HG03060 (cell line): ENCODE results near the gene ZNF598.
"Not testable (repeated sequence)": the region's sequence is repeated elsewhere in the genome, so short reads cannot be mapped to it uniquely, and the experiment has no call there.

Source experiments
- ATAC-seq: cut with Tn5 transposase; IDR thresholded peaks from one replicate; pipeline ENCODE4 v1.9.1; 2021; ENCODE audit warnings: low read depth, moderate number of reproducible peaks; ENCODE audit not compliant: unreplicated experiment

Gene ZNF598

DNA sequence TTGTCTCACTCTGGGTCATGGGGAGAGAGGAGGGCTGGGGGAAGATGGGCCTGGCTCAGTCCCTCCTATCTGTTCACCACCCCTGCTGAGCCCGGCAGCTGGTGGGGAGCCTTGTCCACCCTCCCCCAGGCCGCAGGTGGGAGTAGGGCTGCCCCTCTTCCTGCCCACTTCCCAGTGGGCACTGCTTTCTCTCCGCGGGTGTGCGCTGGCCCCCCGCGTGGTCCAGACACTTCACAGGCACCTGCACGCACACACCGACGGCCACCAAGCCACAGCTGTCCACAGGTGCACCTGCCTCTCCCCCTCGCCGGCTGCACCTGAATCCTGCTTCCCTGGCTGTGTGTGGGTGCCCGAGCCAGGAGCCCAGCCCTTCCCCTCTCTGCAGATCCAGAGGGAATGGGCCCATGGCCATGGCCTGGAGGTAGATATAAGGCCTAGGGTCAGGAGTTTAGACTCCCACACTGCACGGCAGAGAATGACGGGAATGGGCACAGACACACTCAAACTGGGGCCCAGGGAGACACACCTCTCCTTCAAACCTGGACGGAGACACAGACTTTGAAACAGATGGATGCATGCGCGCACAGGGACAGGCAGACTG lies 19.1 kb upstream of the ZNF598 start:
- ATAC-seq: no peak

DNA sequence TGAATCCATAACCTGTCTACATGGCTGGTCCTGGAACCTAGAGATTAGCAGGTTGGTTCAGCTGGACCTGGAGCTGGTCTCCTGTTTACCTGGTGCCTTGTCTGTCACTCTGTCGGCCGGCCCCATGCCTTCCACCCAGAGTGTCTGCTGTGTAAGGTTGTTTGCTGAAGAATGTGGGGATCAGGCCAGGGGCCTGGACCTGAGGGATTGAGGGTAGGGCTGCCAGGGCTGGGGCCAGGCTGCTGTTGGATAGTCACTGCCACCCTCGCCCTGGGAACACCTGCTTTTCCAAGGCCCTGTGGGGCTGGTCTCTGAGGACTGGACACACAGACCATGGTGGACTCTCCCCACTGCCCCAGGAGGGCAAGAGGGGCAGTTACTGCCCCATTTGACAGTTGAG lies 18.5 kb upstream of the ZNF598 start:
- ATAC-seq: no peak

DNA sequence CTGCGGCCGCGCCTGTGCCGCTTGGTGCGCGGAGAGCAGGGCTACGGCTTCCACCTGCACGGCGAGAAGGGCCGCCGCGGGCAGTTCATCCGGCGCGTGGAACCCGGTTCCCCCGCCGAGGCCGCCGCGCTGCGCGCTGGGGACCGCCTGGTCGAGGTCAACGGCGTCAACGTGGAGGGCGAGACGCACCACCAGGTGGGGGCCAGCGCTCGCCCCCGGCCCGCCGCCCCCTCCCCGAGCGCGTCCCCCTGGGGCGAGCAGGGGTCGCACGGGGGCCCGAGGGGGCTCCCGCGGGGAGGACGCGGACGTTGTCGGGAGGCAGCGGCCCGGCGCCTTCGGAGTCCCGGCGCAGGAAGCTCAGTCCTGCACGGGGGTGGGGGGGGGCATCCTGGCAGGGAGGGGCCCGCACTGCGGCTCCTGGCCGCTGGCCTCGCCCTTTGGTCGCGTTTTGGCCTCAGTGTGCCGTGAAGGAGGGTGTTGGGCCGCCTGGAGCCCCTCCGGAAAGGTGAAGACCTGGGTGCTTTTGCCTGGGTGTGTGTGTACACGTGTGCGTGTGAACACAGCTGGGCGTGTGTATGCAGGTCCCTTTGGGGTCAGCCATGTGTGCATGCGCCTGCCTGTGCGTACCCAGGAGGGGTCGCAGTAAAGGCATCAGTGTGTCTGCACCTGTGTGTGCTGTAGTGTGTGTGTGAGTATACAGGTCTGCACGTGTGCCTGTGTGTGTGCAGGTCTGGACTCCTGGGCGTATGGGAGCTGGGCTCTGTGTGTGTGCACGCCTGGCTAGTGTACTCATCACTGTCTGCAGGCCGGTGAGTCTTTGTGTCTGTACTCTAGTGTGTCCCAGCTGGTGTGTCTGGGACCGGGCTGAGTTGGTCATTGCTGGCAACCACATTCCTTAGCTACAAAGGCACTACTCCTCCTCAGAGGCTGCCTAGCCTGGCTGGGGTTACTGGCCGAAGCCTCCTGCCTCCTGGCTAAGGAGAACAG lies 17.7 kb upstream of the ZNF598 start:
- ATAC-seq: no peak

DNA sequence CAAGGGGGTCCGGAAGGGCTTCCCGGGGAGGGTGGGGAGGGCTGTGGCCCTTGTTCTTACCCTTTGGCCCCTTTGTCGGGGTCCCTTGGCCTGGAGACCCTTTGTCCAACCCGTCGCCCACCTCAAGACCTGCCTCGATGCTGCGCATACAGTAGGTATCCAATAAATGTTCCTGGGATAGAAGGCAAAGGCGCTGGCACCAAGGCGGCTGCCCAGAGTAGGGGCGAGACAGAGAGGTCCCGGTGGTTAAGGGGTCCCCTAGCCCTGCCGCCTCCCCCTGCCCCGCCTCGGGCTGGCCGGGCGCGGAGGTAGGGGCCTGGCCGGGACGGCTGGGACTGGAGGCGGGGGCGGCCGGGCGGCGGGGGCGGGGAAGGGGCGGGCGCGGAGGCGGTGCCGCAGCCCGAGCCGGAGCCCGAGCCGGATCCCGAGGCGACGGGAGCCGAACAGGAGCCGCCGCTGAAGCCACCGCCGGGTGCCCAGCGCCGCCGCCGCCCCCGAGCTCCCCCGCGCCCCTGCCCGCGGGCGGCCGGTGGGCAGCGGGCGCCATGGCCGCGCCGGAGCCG lies 16.9 kb upstream of the ZNF598 start, which contains the start of gene NHERF2:
Gene NHERF2, plus strand, starts transcription at position 442 of the 563 bp plus-strand sequence. Its CDS starts 104 bp downstream, at position 546.
- ATAC-seq: no peak

DNA sequence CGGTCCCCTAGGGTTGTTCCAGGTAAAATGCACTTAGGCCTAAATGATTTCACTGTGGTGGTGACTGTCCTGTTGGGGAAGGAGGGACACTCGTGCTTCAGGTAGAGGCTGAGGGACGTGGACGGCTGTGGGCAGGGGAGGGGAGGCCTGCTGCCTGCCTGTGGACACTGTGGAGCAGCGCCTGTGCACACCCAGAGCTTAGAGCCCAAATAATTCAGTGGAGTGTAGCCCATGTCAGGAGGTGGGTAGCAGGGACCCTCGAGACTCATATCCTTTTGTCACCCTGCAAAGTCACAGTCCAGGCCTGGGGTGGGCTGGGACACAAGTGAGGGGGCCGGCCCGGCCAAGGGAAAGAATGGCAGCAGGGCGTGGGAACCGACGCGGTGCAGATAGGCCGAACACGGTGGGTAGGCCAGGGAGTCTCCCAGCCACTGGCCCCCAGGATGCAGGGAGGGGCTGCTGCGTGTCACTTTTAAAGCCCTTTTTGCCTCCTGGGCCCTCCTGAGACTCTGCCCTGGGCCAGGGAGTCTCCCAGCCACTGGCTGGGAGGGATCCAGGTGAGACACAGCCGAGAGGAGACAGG lies 16.3 kb upstream of the ZNF598 start:
- ATAC-seq: no peak

DNA sequence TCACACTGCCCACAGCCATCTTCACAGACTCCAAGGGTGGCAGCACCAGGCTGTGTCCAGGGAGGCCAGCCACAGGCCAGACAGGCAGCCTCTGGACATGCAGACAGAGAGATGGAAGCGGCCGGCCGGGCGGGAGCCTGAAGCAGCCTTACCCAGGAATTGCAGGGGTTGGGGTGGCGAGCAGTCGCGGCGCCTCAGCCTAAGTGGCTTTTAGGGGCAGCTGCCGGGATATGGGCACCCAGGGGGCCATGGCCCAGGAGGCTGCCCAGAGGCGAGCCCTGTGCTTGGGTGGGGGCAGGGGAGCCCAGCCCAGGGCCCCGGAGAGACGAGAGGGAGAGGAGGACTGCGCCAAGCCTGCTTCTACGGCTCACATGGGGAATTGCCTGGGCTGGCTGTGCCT lies 15.6 kb upstream of the ZNF598 start:
- no peak for ATAC-seq

DNA sequence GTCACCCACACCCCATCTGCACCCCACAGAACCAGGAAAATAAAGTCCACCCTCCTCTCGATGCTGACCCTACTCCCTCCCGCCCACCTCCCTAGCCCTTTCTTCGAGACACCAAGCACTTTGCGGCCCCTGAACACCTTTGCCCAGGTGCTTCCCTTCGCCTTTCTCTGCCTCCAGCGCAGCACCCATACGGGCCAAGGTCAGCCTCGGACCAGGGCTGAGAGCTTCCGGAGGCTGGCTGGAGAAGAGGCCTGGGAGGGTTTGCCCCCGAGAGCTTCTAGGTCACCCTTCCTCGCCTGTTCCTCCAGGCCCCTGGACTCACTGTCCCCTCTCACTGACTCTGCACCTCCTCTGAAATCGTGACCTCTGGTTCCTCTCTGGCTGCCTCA lies 14.4 kb upstream of the ZNF598 start:
- ATAC-seq: no peak

DNA sequence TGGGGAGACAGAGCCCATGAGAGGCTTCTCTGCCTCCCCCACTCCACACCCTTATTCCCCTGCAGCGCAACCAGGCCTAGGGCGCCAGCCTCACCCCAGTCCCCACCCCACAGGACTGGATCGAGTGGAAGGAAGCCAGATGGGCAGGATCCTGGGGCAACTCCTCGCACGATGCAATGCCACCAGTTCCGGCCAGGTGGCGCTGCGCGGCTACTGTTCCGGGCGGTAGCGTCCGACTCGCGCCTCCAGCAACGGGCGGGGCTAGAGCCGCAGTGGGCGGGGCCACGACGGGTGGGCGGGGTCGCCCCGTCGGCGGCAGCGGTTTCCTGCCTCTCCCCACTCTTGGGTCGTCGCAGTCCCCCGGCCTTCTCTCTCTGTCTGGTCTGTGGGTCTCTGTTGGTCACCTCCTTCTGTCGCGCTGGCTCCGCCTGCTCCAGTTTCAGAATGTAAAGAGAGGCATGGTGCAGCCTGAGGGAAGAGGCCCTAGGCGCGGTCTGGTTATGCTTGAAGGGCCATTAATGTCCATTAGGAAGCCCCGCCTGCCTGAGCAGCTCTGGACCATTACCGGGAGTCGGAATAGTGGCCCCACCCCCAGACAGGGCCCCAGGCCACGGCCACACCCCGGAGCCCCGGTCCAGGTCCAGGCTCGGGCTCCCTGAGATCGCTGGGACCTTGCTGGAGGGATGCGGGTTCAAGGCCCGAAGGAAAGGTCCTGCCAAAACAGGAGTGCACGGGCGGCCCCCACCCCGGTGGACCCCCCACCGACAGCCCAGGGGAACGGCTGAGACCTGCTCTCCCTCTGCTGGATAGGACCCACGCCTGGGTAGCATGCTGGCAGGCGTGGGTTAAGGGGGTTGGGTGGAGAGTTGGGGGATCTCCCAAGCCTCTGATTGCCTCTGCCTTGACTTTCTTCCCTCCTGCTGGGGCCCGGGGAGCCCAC lies 13.7 kb upstream of the ZNF598 start:
- ATAC-seq: peak; percentile 64

DNA sequence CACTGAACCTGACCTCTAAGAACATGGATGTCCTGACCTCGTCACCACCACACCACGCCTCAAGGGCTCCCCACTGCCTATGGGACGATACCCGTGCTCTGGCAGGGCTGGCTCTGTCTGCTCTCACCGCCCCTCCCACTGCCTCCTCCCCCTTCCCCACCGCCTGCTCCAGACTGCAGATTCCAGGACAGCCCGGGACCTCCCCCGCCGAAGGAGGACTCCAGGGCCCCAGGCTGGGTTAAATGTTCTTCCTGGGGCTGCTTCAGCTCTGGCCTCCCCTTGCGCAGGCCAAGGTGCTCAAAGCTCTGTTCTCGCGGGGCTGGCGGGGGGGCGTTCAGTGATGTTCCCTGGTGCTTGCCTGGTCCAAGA lies 13.1 kb upstream of the ZNF598 start:
- no peak for ATAC-seq

DNA sequence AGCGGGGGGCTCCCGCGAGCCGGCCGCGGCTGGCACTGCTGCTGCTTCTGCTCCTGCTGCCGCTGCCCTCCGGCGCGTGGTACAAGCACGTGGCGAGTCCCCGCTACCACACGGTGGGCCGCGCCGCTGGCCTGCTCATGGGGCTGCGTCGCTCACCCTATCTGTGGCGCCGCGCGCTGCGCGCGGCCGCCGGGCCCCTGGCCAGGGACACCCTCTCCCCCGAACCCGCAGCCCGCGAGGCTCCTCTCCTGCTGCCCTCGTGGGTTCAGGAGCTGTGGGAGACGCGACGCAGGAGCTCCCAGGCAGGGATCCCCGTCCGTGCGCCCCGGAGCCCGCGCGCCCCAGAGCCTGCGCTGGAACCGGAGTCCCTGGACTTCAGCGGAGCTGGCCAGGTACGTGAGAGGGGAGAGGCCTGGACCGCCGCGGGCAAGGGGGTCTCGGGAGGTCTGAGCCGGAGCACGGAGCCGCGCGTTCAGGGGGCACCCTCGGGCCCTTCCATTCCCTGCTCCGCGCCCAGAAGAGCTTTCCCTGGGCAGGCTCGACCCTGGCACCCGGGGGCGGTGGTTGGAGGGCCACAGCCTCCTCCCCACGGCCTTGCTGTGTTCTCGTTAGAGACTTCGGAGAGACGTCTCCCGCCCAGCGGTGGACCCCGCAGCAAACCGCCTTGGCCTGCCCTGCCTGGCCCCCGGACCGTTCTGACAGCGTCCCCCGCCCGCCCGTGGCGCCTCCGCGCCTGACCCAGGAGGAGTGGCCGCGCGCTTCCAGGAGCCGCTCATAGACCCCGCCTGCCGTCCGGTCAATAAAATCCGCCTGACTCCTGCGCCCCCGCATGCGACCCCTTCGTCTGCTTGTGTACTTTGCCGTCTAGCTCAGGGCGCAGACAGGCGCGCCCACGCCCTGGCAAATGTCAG lies 10.6 kb upstream of the ZNF598 start:
- no peak for ATAC-seq

DNA sequence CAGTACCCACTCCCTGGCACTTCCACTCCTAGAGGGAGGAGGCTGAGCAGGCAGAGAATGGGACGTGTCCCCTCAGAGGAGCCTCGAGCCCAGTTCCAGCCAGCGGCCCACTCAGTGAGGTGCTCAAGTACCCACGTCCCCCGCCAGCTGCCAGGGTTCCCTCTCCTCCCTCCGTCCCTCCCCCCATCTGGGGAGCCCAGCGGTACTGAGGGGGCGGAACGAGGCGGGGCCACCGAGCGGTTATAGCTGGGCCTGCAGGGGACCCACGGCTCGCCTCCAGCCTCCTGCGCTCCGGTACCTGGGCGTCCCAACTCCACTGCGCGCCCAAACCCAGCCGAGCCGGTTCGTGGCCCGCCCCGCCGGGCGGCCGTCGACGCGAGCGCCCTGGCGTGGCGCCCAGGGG lies 9.9 kb upstream of the ZNF598 start, which contains the start of gene NPW:
Gene NPW, plus strand, starts transcription at position 268 of the 403 bp plus-strand sequence.
- ATAC-seq: no peak

DNA sequence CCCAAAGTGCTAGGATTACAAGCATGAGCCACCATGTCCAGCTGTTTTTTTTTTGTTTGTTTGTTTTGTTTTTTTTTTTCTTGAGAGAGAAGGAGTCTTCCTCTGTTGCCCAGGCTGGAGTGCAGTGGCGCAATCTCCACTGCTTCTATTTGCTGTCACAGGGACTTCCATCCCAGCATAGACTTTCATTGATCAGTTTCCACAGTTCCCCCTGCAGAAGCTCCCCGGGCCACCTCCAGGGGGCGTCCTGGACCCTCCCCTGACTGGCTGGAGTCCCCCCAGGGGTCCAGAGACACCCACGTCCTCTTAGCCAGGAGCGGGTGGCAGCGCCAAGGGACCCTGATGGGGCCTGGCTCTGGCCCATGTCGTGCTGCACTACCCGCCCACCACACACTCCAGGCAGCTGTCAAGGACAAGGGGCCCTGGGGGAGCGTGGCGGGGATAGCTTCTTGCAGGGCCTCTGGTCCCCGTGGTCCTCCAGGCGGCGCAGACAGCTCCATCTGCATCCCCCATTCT lies 6.8 kb upstream of the ZNF598 start:
- ATAC-seq: no peak

DNA sequence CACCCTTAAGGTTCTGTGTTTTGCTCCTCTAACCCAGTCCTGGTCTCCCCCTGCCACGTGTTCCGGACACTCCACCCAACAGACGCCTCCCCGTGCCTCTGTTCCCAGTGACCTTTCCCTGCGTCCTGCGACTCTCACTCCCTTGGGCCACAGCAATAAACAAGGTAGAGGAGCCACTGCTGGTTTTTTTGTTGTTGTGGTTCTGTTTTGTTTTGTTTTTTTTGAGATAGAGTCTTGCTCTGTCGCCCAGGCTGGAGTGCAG lies 6.3 kb upstream of the ZNF598 start:
- no peak for ATAC-seq

DNA sequence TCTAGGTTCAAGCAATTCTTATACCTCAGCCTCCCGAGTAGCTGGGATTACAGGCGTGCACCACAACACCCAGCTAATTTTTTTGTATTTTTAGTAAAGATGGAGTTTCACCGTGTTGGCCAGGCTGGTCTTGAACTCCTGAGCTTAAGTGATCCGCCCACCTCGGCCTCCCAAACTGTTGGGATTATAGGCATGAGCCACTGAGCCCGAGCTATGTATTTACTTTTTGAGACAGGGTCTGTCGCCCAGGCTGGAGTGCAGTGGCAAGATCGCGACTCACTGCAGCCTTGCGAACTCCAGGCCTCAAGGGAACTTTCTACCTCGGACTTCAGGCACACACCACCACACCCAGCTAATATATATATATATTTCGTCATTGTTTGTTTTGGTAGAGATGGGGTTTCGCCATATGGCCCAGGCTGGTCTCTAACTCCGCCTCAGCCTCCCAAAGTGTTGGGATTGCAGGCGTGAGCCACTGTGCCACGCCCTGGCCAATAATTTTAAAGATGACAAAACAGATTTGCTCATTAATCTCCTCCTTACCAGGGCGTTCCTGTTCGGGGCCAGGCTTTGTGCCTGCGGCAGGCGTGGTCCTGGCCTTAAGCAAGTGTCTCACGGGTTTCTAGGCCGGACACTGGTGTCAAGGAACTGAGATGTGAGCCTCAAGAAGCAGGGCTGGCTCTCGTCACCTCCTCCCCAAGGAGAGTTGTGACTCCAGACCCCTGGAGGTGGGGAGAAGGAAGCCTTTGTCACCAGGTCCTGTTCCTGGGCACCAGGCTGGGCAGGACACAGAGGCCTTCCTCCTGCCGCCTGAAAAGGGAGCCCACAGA lies 5.7 kb upstream of the ZNF598 start:
- no peak for ATAC-seq

DNA sequence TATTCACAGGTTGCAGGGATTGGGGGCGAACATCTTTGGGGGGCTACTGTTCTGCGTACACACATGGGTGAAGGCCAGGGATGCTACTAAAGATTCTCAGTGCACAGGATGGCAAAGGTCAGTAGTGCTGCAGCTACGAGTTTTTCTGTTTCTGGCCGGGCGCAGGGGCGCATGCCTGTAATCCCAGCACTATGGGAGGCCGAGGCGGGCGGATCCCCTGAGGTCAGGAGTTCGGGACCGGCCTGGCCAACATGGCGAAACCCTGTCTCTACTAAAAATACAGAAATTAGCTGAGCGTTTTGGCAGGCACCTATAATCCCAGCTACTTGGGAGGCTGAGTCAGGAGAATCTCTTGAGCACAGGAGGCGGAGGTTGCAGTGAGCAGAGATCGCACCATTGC lies 3.9 kb upstream of the ZNF598 start:
- no peak for ATAC-seq

DNA sequence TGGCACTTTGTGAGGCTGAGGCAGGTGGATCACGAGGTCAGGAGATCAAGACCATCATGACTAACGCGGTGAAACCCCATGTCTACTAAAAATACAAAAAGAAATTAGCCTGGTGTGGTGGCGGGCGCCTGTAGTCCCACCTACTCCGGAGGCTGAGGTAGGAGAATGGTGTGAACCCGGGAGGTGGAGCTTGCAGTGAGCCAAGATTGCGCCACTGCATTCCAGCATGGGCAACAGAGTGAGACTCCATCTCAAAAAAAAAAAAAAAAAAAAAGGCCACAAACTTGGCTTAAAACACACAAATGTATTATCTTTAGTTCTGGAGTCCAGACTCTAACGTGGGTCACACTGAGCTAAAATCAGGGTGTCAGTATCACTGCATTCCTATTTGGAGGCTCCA lies 2.1 kb upstream of the ZNF598 start:
- ATAC-seq: not testable (repeated sequence)

DNA sequence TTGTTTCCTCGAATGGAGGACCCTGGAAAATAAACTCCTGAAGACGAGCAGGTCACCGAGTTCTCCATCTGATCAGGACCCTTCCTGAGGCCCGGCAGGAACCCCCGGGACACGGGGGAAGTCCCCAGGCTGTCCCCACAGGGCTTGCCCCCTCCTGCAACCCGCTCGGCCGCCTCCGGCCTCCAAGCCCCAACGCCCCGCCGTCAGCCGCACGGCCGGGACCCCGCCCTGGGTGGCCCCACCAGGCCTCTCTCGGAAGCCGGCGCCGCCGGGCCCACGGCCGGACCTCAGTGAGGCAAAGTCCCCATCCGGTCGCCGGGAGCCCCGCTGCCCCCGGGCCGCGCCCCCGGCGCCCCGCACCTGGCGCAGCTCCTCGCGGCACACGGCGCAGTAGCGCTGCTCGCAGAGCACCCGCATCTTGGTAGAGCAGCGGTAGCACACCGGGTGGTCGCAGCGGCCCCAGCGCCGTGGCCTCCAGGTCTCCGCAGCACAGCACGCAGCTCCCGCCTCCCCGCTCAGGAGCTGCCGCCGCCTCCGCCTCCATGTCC lies 383 bp downstream of the ZNF598 start:
- ATAC-seq: no peak

DNA sequence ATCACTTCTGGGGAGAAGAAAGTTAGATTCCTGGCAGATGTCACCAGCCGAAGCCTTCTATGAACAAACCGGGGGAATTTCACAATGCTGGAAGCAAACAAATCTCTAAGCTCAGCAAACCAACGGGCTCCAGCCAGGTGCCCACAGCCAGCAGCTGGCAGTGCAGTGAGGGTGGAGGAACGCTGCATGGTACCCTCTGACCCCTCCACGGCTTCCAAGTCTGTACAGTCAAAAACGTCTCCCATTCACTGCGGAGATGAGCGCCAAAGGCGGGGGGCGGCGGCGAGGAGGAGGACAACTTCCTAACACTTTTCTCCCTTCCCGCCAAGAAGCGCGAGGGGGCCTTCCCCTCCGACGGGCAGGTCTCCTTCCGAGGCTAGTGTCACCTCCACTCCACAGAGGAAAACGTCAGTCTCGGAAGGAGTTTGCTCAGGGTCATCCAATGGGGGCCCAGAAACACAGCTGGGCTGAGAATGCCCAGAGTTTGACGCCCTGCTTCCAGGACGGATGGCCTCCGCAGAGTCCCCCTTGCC lies 924 bp downstream of the ZNF598 start:
- ATAC-seq: no peak
